Neural cell (in vitro differentiated cells): ENCODE data around the gene RAB42. TPM values are rescaled to one million over a fixed set of nuclear protein-coding genes. Genes with fewer than 3 reads are reported as not detected.

Experiments used
- H2AFZ ChIP-seq: fragments of 200-600, 300-800 bp; sonication (generic), shearing (Covaris generic); 2 replicates; pipeline ENCODE4 v1.6.0; 2014; ENCODE audit warnings: low read depth, mild to moderate bottlenecking, antibody characterized with exemption, low read length, moderate library complexity
- H3F3A ChIP-seq: fragments of 200-600 bp; shearing (Covaris generic); 2 replicates; pipeline ENCODE4 v1.6.1; 2016; ENCODE audit warnings: mild to moderate bottlenecking, moderate library complexity, mixed read lengths, antibody characterized with exemption, low read length; ENCODE audit not compliant: insufficient read depth, poor library complexity, severe bottlenecking
- H3K27ac ChIP-seq: fragments of 200-600, 300-800 bp; sonication (generic), shearing (Covaris generic); 2 replicates; pipeline ENCODE4 v1.5.1; 2014; ENCODE audit warnings: mild to moderate bottlenecking, low read length, moderate library complexity
- H3K27me3 ChIP-seq: fragments of 300-800, 200-600 bp; sonication (generic), shearing (Covaris generic); 2 replicates; pipeline ENCODE4 v1.6.0; 2014; ENCODE audit warnings: mild to moderate bottlenecking, low read depth, low read length, moderate library complexity; ENCODE audit not compliant: insufficient read depth
- H3K36me3 ChIP-seq: fragments of 300-800, 200-600 bp; sonication (generic), shearing (Covaris generic); 2 replicates; pipeline ENCODE4 v1.5.1; 2014; ENCODE audit warnings: mild to moderate bottlenecking, antibody characterized with exemption, low read length, moderate library complexity; ENCODE audit not compliant: insufficient read depth
- H3K4me2 ChIP-seq: fragments of 300-800, 200-600 bp; sonication (generic), shearing (Covaris generic); 2 replicates; pipeline ENCODE4 v1.6.0; 2014; ENCODE audit warnings: mild to moderate bottlenecking, low read length
- H3K4me3 ChIP-seq: fragments of 300-800, 200-600 bp; sonication (generic), shearing (Covaris generic); 2 replicates; pipeline ENCODE4 v1.5.1; 2014; ENCODE audit warnings: mild to moderate bottlenecking, low read length, moderate library complexity
- H3K79me2 ChIP-seq: fragments of 200-600 bp; shearing (Covaris generic); replicated peaks from 2 replicates; pipeline ENCODE4 v1.6.0; 2014; ENCODE audit warnings: mild to moderate bottlenecking, low read length, moderate library complexity; ENCODE audit not compliant: insufficient read depth
- H3K9ac ChIP-seq: fragments of 300-800, 200-600 bp; sonication (generic), shearing (Covaris generic); 2 replicates; pipeline ENCODE4 v1.6.1; 2016; ENCODE audit warnings: mild to moderate bottlenecking, low read length, mixed read lengths
- H3K9me2 ChIP-seq: fragments of 200-600 bp; shearing (Covaris generic); 2 replicates; pipeline ENCODE4 v1.6.1; 2016; ENCODE audit warnings: mild to moderate bottlenecking, low read length, mixed read lengths; ENCODE audit not compliant: insufficient read depth
- H3K9me3 ChIP-seq: fragments of 200-600, 300-800 bp; sonication (generic), shearing (Covaris generic); 2 replicates; pipeline ENCODE4 v1.6.1; 2016; ENCODE audit warnings: mild to moderate bottlenecking, mixed run types, low read length, moderate library complexity, mixed read lengths
- H4K20me1 ChIP-seq: fragments of 200-600 bp; shearing (Covaris generic); 2 replicates; pipeline ENCODE4 v1.6.1; 2016; ENCODE audit warnings: mild to moderate bottlenecking, mixed run types; ENCODE audit not compliant: insufficient read depth
- CTCF ChIP-seq: fragments of 450-650 bp; IDR thresholded peaks from 2 replicates; pipeline ENCODE4 v1.5.1; 2014; ENCODE audit warnings: antibody characterized with exemption, mild to moderate bottlenecking, moderate library complexity; ENCODE audit not compliant: poor library complexity, severe bottlenecking
- EZH2 ChIP-seq: fragments of 200-600, 300-800 bp; shearing (Covaris generic), sonication (generic); IDR thresholded peaks from 2 replicates; pipeline ENCODE4 v1.6.1; 2014; ENCODE audit warnings: antibody characterized with exemption, low read length, borderline replicate concordance, mild to moderate bottlenecking; ENCODE audit not compliant: insufficient read depth, poor library complexity, severe bottlenecking
- MXI1 ChIP-seq: fragments of 450-650 bp; conservative IDR thresholded peaks from 2 replicates; pipeline ENCODE4 v1.6.1; 2014; ENCODE audit warnings: antibody characterized with exemption, mild to moderate bottlenecking; ENCODE audit not compliant: poor library complexity, severe bottlenecking
- RAD21 ChIP-seq: fragments of 450-650 bp; conservative IDR thresholded peaks from 2 replicates; pipeline ENCODE4 v1.6.1; 2014; ENCODE audit warnings: antibody characterized with exemption, mild to moderate bottlenecking, moderate library complexity
- REST ChIP-seq: IDR thresholded peaks from 2 replicates; pipeline ENCODE4 v1.6.1; 2012; ENCODE audit warnings: borderline replicate concordance
- polyA plus RNA-seq: library from polyadenylated mRNA; depleted of rRNA; stranded (reverse); fragments of >200 nt; gene quantifications from 2 replicates; pipeline ENCODE4 v1.2.3, GENCODE V29; 2014

RAB42 gene
- polyA plus RNA-seq, 1 donor from 2014 or later, result not detected

- Histone ChIP-seq H3K27me3 (no peaks in the 10 kb centered on the region), H3K27ac (no peak overlapping the region), H3F3A (no peaks in the 10 kb centered on the region), H3K4me2 (no peak overlapping the region), H3K9me2 (no peaks in the 10 kb centered on the region), H3K9me3 (no peaks in the 10 kb centered on the region), H3K36me3 (no peaks in the 10 kb centered on the region), H3K9ac (no peak overlapping the region), H3K79me2 (no peaks in the 10 kb centered on the region), H3K4me3 (no peak overlapping the region), H4K20me1 (no peaks in the 10 kb centered on the region), H2AFZ (no peak overlapping the region)
- TF ChIP-seq CTCF (no peak), REST (no peak), MXI1 (no peak)
These were observed 39.6 kb downstream of the RAB42 start for GRCh38 chr1:28631713-28632112.

- no peaks in the 10 kb centered on the region for H3F3A ChIP-seq
- no peaks in the 10 kb centered on the region for H3K9me3 ChIP-seq
- H3K36me3 ChIP-seq, result no peaks in the 10 kb centered on the region
- no peaks in the 10 kb centered on the region for H4K20me1 ChIP-seq
- H3K79me2 ChIP-seq, result no peaks in the 10 kb centered on the region
- TF ChIP-seq RAD21, result no peak
- TF ChIP-seq EZH2, result no peak
- no peak for TF ChIP-seq CTCF
- TF ChIP-seq REST, result no peak
- H3K27me3 ChIP-seq, result no peaks in the 10 kb centered on the region
- H3K4me3 ChIP-seq, result no peak overlapping the region
- H2AFZ ChIP-seq, result no peak overlapping the region
- no peak overlapping the region for H3K4me2 ChIP-seq
- no peak overlapping the region for H3K9ac ChIP-seq
- H3K9me2 ChIP-seq, result no peaks in the 10 kb centered on the region
- no peak overlapping the region for H3K27ac ChIP-seq
These were observed 40.5 kb downstream of the RAB42 start for GRCh38 chr1:28632560-28632959.
